CD14-positive monocyte (primary cell): ENCODE results near the gene GJB5. TPM values are rescaled to one million over a fixed set of nuclear protein-coding genes. Genes with fewer than 3 reads are reported as not detected.

Experiments used
- DNase-seq, 3 donors: peaks; one replicate each; pipeline ENCODE4 v3.0.0-alpha.2; 2011 to 2022
- H2AFZ ChIP-seq: 2 replicates; pipeline ENCODE4 v1.6.0; 2012; ENCODE audit warnings: mild to moderate bottlenecking, low read depth, low read length, inconsistent platforms; ENCODE audit not compliant: insufficient read depth, poor library complexity, severe bottlenecking
- H3K27ac ChIP-seq, 2 donors: 1 replicate in 1 of 2; 2 replicates in 1 of 2; pipeline ENCODE4 v1.5.1; 2012 to 2013; ENCODE audit warnings: low read length in 2 of 2, control low read depth in 1 of 2, inconsistent platforms in 1 of 2, low read depth in 1 of 2, mild to moderate bottlenecking in 1 of 2
- H3K27me3 ChIP-seq, 2 donors: one replicate each; pipeline versions ENCODE4 v1.6.0 to v1.6.1; 2011 to 2013; ENCODE audit warnings: low read length in 2 of 2; ENCODE audit not compliant: control insufficient read depth in 2 of 2, insufficient read depth in 2 of 2
- H3K36me3 ChIP-seq, 2 donors: replicated peaks in 1 of 2; 1 replicate in 1 of 2; 2 replicates in 1 of 2; pipeline versions ENCODE4 v1.5.1 to v1.6.1; 2012 to 2013; ENCODE audit warnings: low read length in 2 of 2, control low read depth in 1 of 2, inconsistent platforms in 1 of 2, mild to moderate bottlenecking in 1 of 2; ENCODE audit not compliant: insufficient read depth in 2 of 2, control insufficient read depth in 1 of 2
- H3K4me1 ChIP-seq, 2 donors: 1 replicate in 1 of 2; 2 replicates in 1 of 2; pipeline versions ENCODE4 v1.5.1 to v1.6.1; 2012 to 2013; ENCODE audit warnings: low read length in 2 of 2, control low read depth in 1 of 2, inconsistent platforms in 1 of 2, mild to moderate bottlenecking in 1 of 2, moderate library complexity in 1 of 2; ENCODE audit not compliant: insufficient read depth in 2 of 2, control insufficient read depth in 1 of 2
- H3K4me2 ChIP-seq: replicated peaks from 2 replicates; pipeline ENCODE3; 2012; ENCODE audit warnings: low read length, moderate library complexity, mild to moderate bottlenecking; ENCODE audit not compliant: poor library complexity, severe bottlenecking; ENCODE audit errors: extremely low read depth
- H3K4me3 ChIP-seq, 3 experiments: fragments of 200-600 bp in 1 of 3; sonication (generic) in 1 of 3; replicated peaks in 1 of 3; 1 replicate in 2 of 3; 2 replicates in 1 of 3; pipeline ENCODE4 v1.5.1; 2011 to 2013; ENCODE audit warnings: low read length in 3 of 3, mild to moderate bottlenecking in 3 of 3, control low read depth in 2 of 3, low read depth in 2 of 3, inconsistent platforms in 1 of 3, moderate library complexity in 1 of 3
- H3K79me2 ChIP-seq: 2 replicates; pipeline ENCODE4 v1.6.0; 2012; ENCODE audit warnings: mild to moderate bottlenecking, control low read depth, inconsistent platforms, low read length, moderate library complexity; ENCODE audit not compliant: insufficient read depth
- H3K9ac ChIP-seq: 2 replicates; pipeline ENCODE4 v1.6.0; 2017; ENCODE audit warnings: low read length, mild to moderate bottlenecking; ENCODE audit not compliant: insufficient read depth, poor library complexity, severe bottlenecking
- H3K9me3 ChIP-seq, 2 donors: replicated peaks in 1 of 2; 1 replicate in 1 of 2; 2 replicates in 1 of 2; pipeline versions ENCODE4 v1.5.1 to v1.6.1; 2012 to 2013; ENCODE audit warnings: low read length in 2 of 2, control low read depth in 1 of 2; ENCODE audit not compliant: control insufficient read depth in 1 of 2, insufficient read depth in 1 of 2
- H4K20me1 ChIP-seq: 2 replicates; pipeline ENCODE4 v1.6.0; 2012; ENCODE audit warnings: mild to moderate bottlenecking, low read length, control low read depth, moderate library complexity; ENCODE audit not compliant: insufficient read depth
- H3K27ac Mint-ChIP-seq, 7 donors: one replicate each; pipeline ENCODE4 v1.8.0; 2020; ENCODE audit warnings: mild to moderate bottlenecking in 7 of 7, mixed read lengths in 7 of 7, moderate library complexity in 6 of 7, inconsistent platforms in 2 of 7
- H3K27me3 Mint-ChIP-seq, 3 donors: one replicate each; pipeline ENCODE4 v1.8.0; 2021 to 2022; ENCODE audit warnings: low read depth in 3 of 3, mild to moderate bottlenecking in 3 of 3, mixed read lengths in 3 of 3, moderate library complexity in 3 of 3, inconsistent platforms in 1 of 3
- H3K36me3 Mint-ChIP-seq, 2 donors: one replicate each; pipeline ENCODE4 v1.8.0; 2020; ENCODE audit warnings: mixed read lengths in 2 of 2, inconsistent platforms in 1 of 2, mild to moderate bottlenecking in 1 of 2
- H3K4me1 Mint-ChIP-seq: one replicate; pipeline ENCODE4 v1.8.0; 2020; ENCODE audit warnings: mild to moderate bottlenecking, mixed read lengths
- H3K4me3 Mint-ChIP-seq, 2 donors: one replicate each; pipeline ENCODE4 v1.8.0; 2020; ENCODE audit warnings: mild to moderate bottlenecking in 2 of 2, mixed read lengths in 2 of 2, moderate library complexity in 1 of 2
- H3K9me3 Mint-ChIP-seq, 7 donors: one replicate each; pipeline ENCODE4 v1.8.0; 2020 to 2022; ENCODE audit warnings: mixed read lengths in 7 of 7, mild to moderate bottlenecking in 6 of 7, moderate library complexity in 6 of 7, inconsistent platforms in 2 of 7
- CTCF ChIP-seq: fragments of 200-600 bp; IDR thresholded peaks from one replicate; pipeline ENCODE4 v1.8.0; 2022; ENCODE audit warnings: antibody characterized with exemption, mild to moderate bottlenecking
- WGBS: methylation state at CpG from one replicate; pipeline ENCODE4 v1.1.5; 2013; ENCODE audit warnings: missing lambda C conversion rate; ENCODE audit not compliant: insufficient coverage; 5-methylcytosine and 5-hydroxymethylcytosine counted together
- intact Hi-C, 2 donors: fragments of 100-400 bp; cut with micrococcal nuclease; formaldehyde crosslinking; loops; one replicate each; pipeline versions ENCODE4 v1.15.0 to v1.15.1; 2023
- polyA plus RNA-seq, 3 donors: library from polyadenylated mRNA; depleted of rRNA in 1 of 3; unstranded in 2 of 3; stranded (reverse) in 1 of 3; fragments of 300-500 nt in 2 of 3; fragments of >200 nt in 1 of 3; fragmentation: Illumina TruSeq in 2 of 3; gene quantifications; 1 replicate in 2 of 3; 2 replicates in 1 of 3; pipeline ENCODE4 v1.2.3, GENCODE V29; 2012 to 2021

GJB5 gene
- polyA plus RNA-seq, 3 donors: 0.12 TPM; not detected in 2

DNA sequence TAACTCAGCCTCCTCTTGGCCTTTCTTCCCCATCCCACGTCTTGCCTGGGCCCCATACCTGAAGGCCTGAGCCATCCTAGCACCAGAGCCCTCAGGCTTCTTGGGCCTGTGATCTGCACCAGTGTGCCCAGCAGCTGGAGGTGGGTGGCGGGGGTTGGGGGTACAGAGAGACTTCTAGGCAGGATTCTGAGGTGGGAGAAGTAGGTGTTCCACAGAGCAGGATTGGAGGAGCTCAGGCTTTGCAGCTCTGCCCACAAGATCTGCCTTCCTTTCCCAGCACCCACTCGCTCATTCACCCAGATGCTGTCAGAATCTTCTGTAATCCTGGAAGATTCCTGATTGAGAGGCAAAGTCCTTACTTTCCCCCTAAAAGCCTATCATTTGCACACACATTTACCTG, 10.0 kb upstream of the GJB5 start:
- H3K9ac ChIP-seq: no peak overlapping the region
- Mint-ChIP-seq H3K36me3 (no peaks in the 10 kb centered on the region), H3K27ac (no peak overlapping the region), H3K4me1 (peaks cover 3% of the 10 kb centered on the region), H3K27me3 (peaks cover 2 to 12% (median 2%) of the 10 kb centered on the region in 3 donors), H3K4me3 (no peak overlapping the region), H3K9me3 (no peaks in the 10 kb centered on the region)
- no peaks in the 10 kb centered on the region for H3K27me3 ChIP-seq
- no peak for DNase-seq
- H3K4me3 ChIP-seq: no peak overlapping the region
- H3K36me3 ChIP-seq: no peaks in the 10 kb centered on the region
- H3K4me1 ChIP-seq: no peaks in the 10 kb centered on the region
- intact Hi-C loops: loop anchor here (5.0 to 10.0 kb wide), 3 partner anchors 283 to 1110 kb away; no protein-coding TSS in a partner anchor
- WGBS: 83% methylated on average over 2 of the region's 3 CpGs
- TF ChIP-seq CTCF: no peak
- no peak overlapping the region for H3K4me2 ChIP-seq
- no peak overlapping the region for H2AFZ ChIP-seq
- no peaks in the 10 kb centered on the region for H4K20me1 ChIP-seq
- no peaks in the 10 kb centered on the region for H3K79me2 ChIP-seq
- no peak overlapping the region for H3K27ac ChIP-seq
- H3K9me3 ChIP-seq: no peaks in the 10 kb centered on the region

DNA sequence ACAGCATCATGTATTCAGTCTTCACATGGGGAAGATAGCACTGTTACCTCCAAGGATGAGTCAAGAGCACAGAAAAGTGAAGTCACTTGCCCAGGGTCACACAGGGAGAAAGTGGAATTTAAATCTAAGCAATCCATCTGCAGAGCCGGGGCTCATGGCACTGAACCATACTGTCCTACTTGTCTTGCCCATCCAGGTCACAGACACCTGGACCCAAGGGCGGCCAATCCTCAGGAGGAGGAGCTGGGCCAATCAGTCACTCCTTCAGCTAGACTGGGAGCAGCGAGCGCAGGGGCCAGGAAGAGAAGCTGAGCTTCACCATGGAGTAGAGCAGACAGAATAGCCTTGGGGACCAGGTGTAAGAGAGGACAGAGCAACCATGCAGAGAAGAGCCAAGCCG, 9.2 kb upstream of the GJB5 start:
- Histone ChIP-seq H3K9ac (no peak overlapping the region), H3K4me2 (no peak overlapping the region), H3K4me1 (no peaks in the 10 kb centered on the region), H2AFZ (no peak overlapping the region), H3K9me3 (no peaks in the 10 kb centered on the region), H4K20me1 (no peaks in the 10 kb centered on the region), H3K79me2 (no peaks in the 10 kb centered on the region), H3K27ac (no peak overlapping the region), H3K4me3 (no peak overlapping the region), H3K36me3 (no peaks in the 10 kb centered on the region), H3K27me3 (no peaks in the 10 kb centered on the region)
- TF ChIP-seq CTCF: no peak
- 82% methylated on average over 5 of the region's 5 CpGs for WGBS
- Mint-ChIP-seq H3K27me3 (peaks cover 2 to 12% (median 4%) of the 10 kb centered on the region in 3 donors), H3K36me3 (no peaks in the 10 kb centered on the region), H3K4me1 (peaks cover 3% of the 10 kb centered on the region), H3K27ac (no peak overlapping the region), H3K9me3 (no peaks in the 10 kb centered on the region), H3K4me3 (no peak overlapping the region)
- no peak for DNase-seq
- intact Hi-C loops: loop anchor here in 1 of 2 donors (10.0 kb wide), 1 partner anchor 1111 kb away; no protein-coding TSS in a partner anchor
